DMS114 treated with DMSO at 0.1 percent for 48 hours (cell line): ENCODE measurements around the gene TACC2.

Experiments
- DNase-seq: peaks from one replicate; lab custom pipeline; 2025; ENCODE audit not compliant: unreplicated experiment; lab: John Stamatoyannopoulos, UW

Gene TACC2

GRCh38 chr10:122029499-122030199 is 40.7 kb downstream of the TACC2 start:
- DNase-seq: no peak

GRCh38 chr10:122030200-122030552 is 41.2 kb downstream of the TACC2 start:
- DNase-seq: no peak

- DNase-seq: no peak
Observed at GRCh38 chr10:122033224-122033926, 44.4 kb downstream of the TACC2 start.

- DNase-seq: no peak
Observed at GRCh38 chr10:122034149-122034756, 45.3 kb downstream of the TACC2 start.

GRCh38 chr10:122040786-122041185 is 51.8 kb downstream of the TACC2 start:
- DNase-seq: no peak

GRCh38 chr10:122042836-122043235 is 53.9 kb downstream of the TACC2 start:
- DNase-seq: no peak

GRCh38 chr10:122044045-122044661 is 55.2 kb downstream of the TACC2 start:
- DNase-seq: no peak

- DNase-seq: no peak
Observed at GRCh38 chr10:122044713-122045112, 55.8 kb downstream of the TACC2 start.

GRCh38 chr10:122045212-122045611 is 56.2 kb downstream of the TACC2 start:
- no peak for DNase-seq

GRCh38 chr10:122047560-122047959 is 58.6 kb downstream of the TACC2 start:
- no peak for DNase-seq

- DNase-seq: no peak
Observed at GRCh38 chr10:122049076-122049475, 60.1 kb downstream of the TACC2 start.

- no peak for DNase-seq
Observed at GRCh38 chr10:122050311-122050710, 61.3 kb downstream of the TACC2 start.

- no peak for DNase-seq
Observed at GRCh38 chr10:122050811-122051210, 61.8 kb downstream of the TACC2 start.

- peak; percentile 20 for DNase-seq
Observed at GRCh38 chr10:122051609-122052385, 62.8 kb downstream of the TACC2 start.

- no peak for DNase-seq
Observed at GRCh38 chr10:122052701-122053100, 63.7 kb downstream of the TACC2 start.

- no peak for DNase-seq
Observed at GRCh38 chr10:122053314-122053713, 64.4 kb downstream of the TACC2 start.

GRCh38 chr10:122054048-122055025 is 65.4 kb downstream of the TACC2 start:
- DNase-seq: no peak

- DNase-seq: no peak
Observed at GRCh38 chr10:122055252-122055651, 66.3 kb downstream of the TACC2 start.

GRCh38 chr10:122056431-122057094 is 67.6 kb downstream of the TACC2 start:
- no peak for DNase-seq
